Adrenal gland (tissue), 12 donors: ENCODE data around the gene GPR135. TPM values are rescaled to one million over a fixed set of nuclear protein-coding genes. Genes with fewer than 3 reads are reported as not detected.

ENCODE experiments used
- DNase-seq, 7 donors: peaks; one replicate each; pipeline ENCODE4 v3.0.0-alpha.2; 2019 to 2020
- H3K27ac ChIP-seq, 5 donors: fragments of 200-600 bp; sonication (generic) in 4 of 5; 1 replicate in 3 of 5; 2 replicates in 2 of 5; pipeline versions ENCODE4 v1.5.1 to v1.8.0; 2016 to 2020; ENCODE audit warnings: mild to moderate bottlenecking in 1 of 5
- H3K27me3 ChIP-seq: fragments of 200-600 bp; 2 replicates; pipeline ENCODE4 v1.8.0; 2021
- H3K36me3 ChIP-seq, 2 donors: fragments of 200-600 bp; replicated peaks in 1 of 2; 1 replicate in 1 of 2; 2 replicates in 1 of 2; pipeline versions ENCODE4 v1.5.1 to v1.8.0; 2018 to 2022
- H3K4me1 ChIP-seq, 2 donors: fragments of 200-600 bp; replicated peaks in 1 of 2; 1 replicate in 1 of 2; 2 replicates in 1 of 2; pipeline versions ENCODE4 v1.5.1 to v1.8.0; 2018 to 2021
- H3K4me3 ChIP-seq, 4 donors: fragments of 200-600 bp; sonication (generic) in 3 of 4; one replicate each; pipeline ENCODE4 v1.5.1; 2016 to 2018
- H3K9me3 ChIP-seq, 3 donors: fragments of 200-600 bp; sonication (generic) in 1 of 3; replicated peaks in 1 of 3; 1 replicate in 2 of 3; 2 replicates in 1 of 3; pipeline versions ENCODE4 v1.5.1 to v1.8.0; 2016 to 2021
- POLR2A ChIP-seq, 2 donors: fragments of 450-650 bp; IDR thresholded peaks; one replicate each; pipeline ENCODE4 v1.6.1; 2017; ENCODE audit warnings: antibody characterized with exemption in 2 of 2, mild to moderate bottlenecking in 2 of 2, moderate library complexity in 1 of 2
- WGBS, 4 donors: extraction: QIAGEN DNeasy Blood & Tissue Kit in 2 of 4; methylation state at CpG; one replicate each; pipeline versions ENCODE4 v1.1.5 to v1.1.7; 2013 to 2017; 5-methylcytosine and 5-hydroxymethylcytosine counted together
- intact Hi-C, 2 donors: fragments of 100-400 bp; cut with DNase I; formaldehyde crosslinking; loops; one replicate each; pipeline versions ENCODE4 v1.14.1 to v1.15.0; 2022 to 2023
- polyA plus RNA-seq, 3 donors: library from polyadenylated mRNA; stranded (reverse); fragments of 200-250 nt in 2 of 3; fragments of 350-450 nt in 1 of 3; fragmentation: Illumina TruSeq in 1 of 3; extraction: RNeasy Lipid Tissue Mini Kit (QIAGEN cat#74804) in 1 of 3; gene quantifications; one replicate each; pipeline ENCODE4 v1.2.3, GENCODE V29; 2013 to 2014
- total RNA-seq, 9 donors: library from RNA; depleted of rRNA in 4 of 9; stranded (reverse); fragments of >200 nt in 4 of 9; fragments of 120-200 nt in 1 of 9; fragmentation: NEBNext Ultra II Directional in 1 of 9; extraction: Animal tissue kit (Norgen Biotek cat#: 25700) in 1 of 9; gene quantifications; one replicate each; pipeline versions ENCODE4 v1.1.0 to v1.2.4, GENCODE V29; 2013 to 2023
- TF ChIP-seq, protein P1 (sequence below), 6 experiments: fragments of 450-650 bp in 4 of 6; fragments of 200-600 bp in 2 of 6; sonication (generic) in 1 of 6; IDR thresholded peaks; 1 replicate in 5 of 6; 2 replicates in 1 of 6; pipeline versions ENCODE4 v1.5.1 to v1.8.0; 2016 to 2021; ENCODE audit warnings: antibody characterized with exemption in 6 of 6, mild to moderate bottlenecking in 2 of 6, moderate library complexity in 1 of 6
- donor health status: healthy with polysubstance abuse.
- donor health status: Bipolar disorder and iron deficiency.
- donor health status: DM: yes; HTN: yes; CAD: no.
- donor health status: DM: no; HTN: no; CAD: no.
- donor health status: DM: no; HTN: no; CAD: no.
- donor health status: DM: yes; HTN: yes; CAD: no.

GPR135 gene
- total and polyA plus RNA-seq, 12 donors, result 2.3 to 8.6 (median 4.5) TPM

DNA sequence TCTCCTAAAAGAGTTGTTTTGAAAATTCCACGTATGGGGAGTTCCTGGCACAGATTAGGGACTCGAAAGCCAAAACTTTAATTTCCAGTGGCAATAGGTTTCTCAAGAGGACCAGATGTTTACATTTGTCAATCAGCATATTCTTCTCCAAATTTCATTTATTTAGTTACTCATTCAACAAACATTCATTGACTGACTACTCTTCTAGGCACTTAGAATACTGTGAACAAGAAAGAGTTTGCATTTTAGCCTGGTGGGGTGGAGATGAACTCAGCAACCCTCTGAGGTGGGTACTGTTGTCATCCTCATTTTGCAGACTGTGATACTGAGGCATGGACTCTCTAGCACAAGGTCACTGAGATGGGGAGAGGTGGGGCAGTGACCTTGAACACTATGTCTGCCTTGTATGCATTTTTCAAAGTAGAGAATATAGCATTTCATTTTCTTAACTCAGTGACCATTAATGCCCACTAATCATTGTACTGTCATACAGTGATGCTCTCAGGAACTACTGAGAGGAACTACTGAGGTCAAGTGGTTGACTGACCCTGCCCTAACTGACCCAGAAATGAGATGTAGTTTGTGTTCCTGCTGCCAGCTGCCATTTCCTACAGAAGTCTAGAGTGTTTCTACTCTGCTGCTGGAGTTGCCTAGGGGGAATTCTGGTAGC is 16.8 kb upstream of the GPR135 start:
- 57 to 75% (median 65%) methylated on average over 2 of the region's 2 CpGs for WGBS, 4 donors
- peak overlapping the region in 1 of 4 donors; percentile 88 for H3K4me3 ChIP-seq
- peak in 1 of 7 donors; percentile 6 for DNase-seq
- H3K27me3 ChIP-seq, result no peaks in the 10 kb centered on the region
- peak overlapping the region; percentile 9 to 97 (median 95) for H3K27ac ChIP-seq
- H3K4me1 ChIP-seq, result peaks cover 29 to 62% of the 10 kb centered on the region in 2 donors
- TF ChIP-seq POLR2A (IDR thresholded peaks at IDR 0.05), result no peak
- TF ChIP-seq, protein P1, sequence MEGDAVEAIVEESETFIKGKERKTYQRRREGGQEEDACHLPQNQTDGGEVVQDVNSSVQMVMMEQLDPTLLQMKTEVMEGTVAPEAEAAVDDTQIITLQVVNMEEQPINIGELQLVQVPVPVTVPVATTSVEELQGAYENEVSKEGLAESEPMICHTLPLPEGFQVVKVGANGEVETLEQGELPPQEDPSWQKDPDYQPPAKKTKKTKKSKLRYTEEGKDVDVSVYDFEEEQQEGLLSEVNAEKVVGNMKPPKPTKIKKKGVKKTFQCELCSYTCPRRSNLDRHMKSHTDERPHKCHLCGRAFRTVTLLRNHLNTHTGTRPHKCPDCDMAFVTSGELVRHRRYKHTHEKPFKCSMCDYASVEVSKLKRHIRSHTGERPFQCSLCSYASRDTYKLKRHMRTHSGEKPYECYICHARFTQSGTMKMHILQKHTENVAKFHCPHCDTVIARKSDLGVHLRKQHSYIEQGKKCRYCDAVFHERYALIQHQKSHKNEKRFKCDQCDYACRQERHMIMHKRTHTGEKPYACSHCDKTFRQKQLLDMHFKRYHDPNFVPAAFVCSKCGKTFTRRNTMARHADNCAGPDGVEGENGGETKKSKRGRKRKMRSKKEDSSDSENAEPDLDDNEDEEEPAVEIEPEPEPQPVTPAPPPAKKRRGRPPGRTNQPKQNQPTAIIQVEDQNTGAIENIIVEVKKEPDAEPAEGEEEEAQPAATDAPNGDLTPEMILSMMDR (IDR thresholded peaks at IDR 0.05), result no peak
- H3K9me3 ChIP-seq, result no peaks in the 10 kb centered on the region
- intact Hi-C loops, result no loop called here
- H3K36me3 ChIP-seq, result peaks cover 0 to 12% of the 10 kb centered on the region in 2 donors

DNA sequence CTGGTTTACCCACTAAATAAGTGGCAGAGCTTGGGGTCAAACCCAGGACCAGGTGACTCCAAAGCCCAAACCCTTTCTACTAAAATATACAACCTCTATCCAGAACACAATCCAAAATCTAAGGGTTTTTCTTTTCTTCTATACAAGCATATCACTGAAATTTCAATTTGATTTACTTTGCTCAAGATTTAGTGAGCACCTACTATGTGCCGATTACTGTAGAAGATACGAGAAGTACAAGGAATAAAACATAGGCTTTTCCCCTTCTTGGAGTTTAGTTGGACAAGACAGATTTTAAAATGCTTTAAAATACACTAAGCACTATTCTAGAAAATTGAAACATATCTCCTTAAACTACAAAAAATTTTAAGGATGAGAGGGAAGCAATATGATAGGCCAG is 16.2 kb upstream of the GPR135 start:
- no peak for DNase-seq
- intact Hi-C loops, result no loop called here
- 95 to 98% (median 97%) methylated on average over 2 of the region's 2 CpGs for WGBS, 4 donors
- Histone ChIP-seq H3K4me3 (no peak overlapping the region), H3K27me3 (no peaks in the 10 kb centered on the region), H3K9me3 (no peaks in the 10 kb centered on the region), H3K27ac (peak overlapping the region in 1 of 5 donors; percentile 24), H3K36me3 (peaks cover 0 to 12% of the 10 kb centered on the region in 2 donors), H3K4me1 (peaks cover 29 to 56% of the 10 kb centered on the region in 2 donors)
- TF ChIP-seq, protein P1 (IDR thresholded peaks at IDR 0.05), result no peak
- TF ChIP-seq POLR2A (IDR thresholded peaks at IDR 0.05), result no peak

DNA sequence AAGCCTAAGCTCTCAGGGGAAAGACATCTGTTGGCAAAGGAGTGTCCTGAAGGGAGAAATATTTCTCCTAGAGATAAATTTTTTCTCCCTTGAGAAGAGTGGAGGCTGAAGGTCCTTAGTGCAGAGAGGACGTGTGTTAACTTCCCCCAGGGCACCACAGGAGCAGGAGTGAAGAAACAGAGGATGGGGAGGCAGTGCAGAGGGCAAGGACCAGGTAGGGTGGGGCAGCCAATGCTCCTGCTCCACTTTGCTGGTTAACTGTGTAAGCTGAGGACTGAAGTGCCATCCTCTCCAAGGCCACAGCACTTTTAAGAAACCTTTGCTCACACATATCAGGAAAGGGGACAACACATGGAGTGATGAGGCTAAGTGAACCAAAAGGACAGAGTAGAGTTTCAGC is 15.0 kb upstream of the GPR135 start:
- Histone ChIP-seq H3K4me3 (no peak overlapping the region), H3K27ac (no peak overlapping the region), H3K36me3 (peaks cover 0 to 22% of the 10 kb centered on the region in 2 donors), H3K27me3 (no peaks in the 10 kb centered on the region), H3K9me3 (no peaks in the 10 kb centered on the region), H3K4me1 (peaks cover 26 to 43% of the 10 kb centered on the region in 2 donors)
- intact Hi-C loops, result no loop called here
- TF ChIP-seq POLR2A (IDR thresholded peaks at IDR 0.05), result no peak
- TF ChIP-seq, protein P1 (IDR thresholded peaks at IDR 0.05), result no peak
- DNase-seq, result no peak
- 12 to 29% (median 19%) methylated on average over 1 of the region's 1 CpG for WGBS, 4 donors

DNA sequence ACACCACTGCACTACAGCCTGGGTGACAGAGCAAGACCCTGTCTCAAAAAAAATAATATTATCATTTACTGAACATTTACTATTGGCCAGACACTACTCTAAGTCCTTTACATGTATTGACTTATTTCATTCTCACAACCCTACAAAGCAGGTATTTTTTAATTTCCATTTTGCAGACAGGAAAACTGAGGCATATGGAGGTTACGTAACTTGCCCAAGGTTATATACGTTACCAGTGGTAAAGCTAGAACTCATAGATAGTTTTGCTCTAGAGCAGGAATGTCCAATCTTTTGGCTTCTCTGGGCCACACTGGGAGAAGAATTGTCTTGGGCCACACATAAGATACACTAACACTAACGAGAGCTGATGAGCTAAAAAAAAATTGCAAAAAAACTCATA is 13.4 kb upstream of the GPR135 start:
- H3K27ac ChIP-seq, result no peak overlapping the region
- no peaks in the 10 kb centered on the region for H3K9me3 ChIP-seq
- TF ChIP-seq, protein P1 (IDR thresholded peaks at IDR 0.05), result no peak
- no peak for TF ChIP-seq POLR2A (IDR thresholded peaks at IDR 0.05)
- no peak for DNase-seq
- H3K27me3 ChIP-seq, result no peaks in the 10 kb centered on the region
- no peak overlapping the region for H3K4me3 ChIP-seq
- intact Hi-C loops, result no loop called here
- peaks cover 26 to 40% of the 10 kb centered on the region in 2 donors for H3K4me1 ChIP-seq
- H3K36me3 ChIP-seq, result peaks cover 0 to 36% of the 10 kb centered on the region in 2 donors
- 85 to 94% (median 91%) methylated on average over 3 of the region's 3 CpGs for WGBS, 4 donors
